GM19452 (cell line): ENCODE measurements around the gene ETS1.

ENCODE experiments used
- ATAC-seq: cut with Tn5 transposase; IDR thresholded peaks from one replicate; pipeline ENCODE4 v1.9.1; 2021; ENCODE audit not compliant: unreplicated experiment

Gene ETS1

DNA sequence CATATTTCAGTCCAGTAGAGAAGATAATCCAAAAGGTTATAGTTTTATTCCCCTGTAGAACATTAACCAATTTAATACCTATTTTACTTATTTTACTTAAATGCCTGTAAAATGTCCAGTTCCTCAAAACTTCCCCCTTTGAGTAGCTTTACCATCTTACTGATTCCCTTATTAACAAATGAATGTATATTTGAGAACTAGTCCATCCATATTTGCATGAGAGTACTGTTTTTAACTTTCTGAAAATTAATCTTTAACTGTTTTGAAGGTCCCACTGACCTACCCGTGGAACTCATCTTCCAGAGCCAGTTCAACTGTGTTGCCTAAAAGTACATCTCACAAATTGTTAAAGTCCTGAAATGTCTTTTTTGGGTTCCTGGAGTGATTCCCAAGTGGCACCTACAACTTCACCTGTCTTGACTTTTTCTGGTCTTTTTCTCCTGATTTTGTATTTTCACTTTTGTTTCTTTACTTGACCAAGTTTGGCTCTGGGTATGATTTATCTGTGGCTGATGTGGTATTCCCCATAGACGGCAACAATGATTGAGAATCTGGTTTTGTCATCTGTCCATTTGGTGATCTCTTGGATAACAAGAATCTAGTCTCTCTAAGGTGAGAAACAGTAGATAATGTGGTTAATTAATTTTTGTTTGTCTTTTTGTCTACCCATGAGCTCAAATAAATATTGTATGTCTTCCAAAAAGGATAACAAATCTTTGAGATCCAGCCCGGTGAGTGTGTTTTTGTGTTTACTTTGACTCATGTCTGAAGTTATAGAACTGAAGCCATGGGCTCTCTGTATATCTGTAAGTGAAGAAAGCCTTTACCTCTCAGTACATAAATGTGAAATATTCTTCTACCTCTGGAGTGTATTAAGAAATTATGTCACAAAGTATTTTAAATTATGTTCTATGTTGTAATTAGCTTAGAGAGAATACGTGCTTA lies 174.2 kb downstream of the ETS1 start:
- ATAC-seq: peak; percentile 91

GRCh38 chr11:128411812-128412211 lies 175.5 kb downstream of the ETS1 start:
- no peak for ATAC-seq

- ATAC-seq: no peak
These were observed 176.2 kb downstream of the ETS1 start for GRCh38 chr11:128411150-128411549.

DNA sequence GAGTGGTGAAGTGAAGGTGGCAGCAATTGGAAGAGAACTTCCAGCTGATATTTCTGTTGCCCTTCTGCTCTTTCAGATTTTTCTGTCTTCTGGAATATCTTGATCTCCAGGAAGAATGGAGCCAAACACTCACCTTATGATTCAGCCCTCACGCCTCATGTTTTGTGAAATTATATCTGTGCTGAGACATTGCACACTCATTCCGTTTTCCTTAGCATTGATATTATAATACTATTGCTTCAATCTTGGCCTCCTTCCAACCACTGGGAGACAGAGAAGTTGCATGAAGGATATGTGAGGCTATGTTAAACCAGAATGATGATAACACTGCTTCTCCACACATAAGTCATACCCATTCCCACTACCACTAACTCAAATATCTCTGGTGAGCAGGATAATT lies 177.9 kb downstream of the ETS1 start:
- ATAC-seq: no peak
